Measurements from ENCODE around the gene SERPINB10.

SERPINB10 gene

DNA sequence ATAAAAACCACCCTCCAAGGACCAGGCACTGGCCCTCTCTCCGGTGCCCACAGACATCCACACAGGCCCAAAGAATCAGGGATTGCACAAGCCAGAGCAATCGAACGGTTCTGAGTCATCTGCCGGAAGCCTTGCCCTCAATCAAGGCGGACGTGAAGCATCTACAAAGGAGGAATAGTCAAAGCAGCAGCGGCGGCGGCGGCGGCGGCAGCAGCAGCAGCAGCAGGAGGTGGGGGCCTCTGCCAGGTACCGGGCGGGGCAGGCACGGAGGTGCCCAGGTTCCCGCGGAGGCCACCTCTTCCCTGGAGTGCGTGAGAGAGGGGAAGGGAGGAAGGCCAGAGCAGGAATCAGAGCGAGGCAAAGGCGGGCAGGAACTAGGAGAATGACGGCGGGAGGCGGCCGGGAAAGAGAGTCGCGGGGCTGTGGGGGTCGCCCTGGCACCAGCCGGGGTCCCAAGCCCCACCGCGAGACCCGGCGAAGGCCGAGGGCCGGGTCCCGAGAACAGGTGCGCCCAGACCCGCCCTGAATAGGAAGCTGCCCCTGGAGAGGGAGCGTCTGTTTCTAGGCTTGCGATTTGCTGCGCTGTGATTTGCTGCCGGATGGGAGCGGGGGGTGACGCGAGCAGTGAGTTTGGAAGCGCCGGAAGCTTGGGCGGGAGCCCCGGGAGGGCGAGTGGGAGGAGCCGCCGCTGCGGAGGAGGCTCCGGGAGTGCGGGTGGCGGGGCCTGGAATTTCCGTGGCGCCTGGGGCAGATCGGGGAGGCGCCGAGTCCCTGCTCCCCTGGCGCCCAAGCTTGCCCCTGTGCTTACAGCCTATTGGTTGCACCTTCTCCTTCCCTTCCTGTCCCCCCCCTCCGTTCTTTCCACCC lies 62.4 kb downstream of the SERPINB10 start, which contains the start of gene SERPINB8:
TSS of gene SERPINB8 (plus strand) at position 140 of the 867 bp plus-strand sequence. CDS start 8,228 bp downstream, outside the sequence.
- peak within 1 kb of the TSS; percentile 66 for H3K4me3 ChIP-seq
- in situ Hi-C loops (cut with MboI; ENCODE audit: low sequenced_read_pairs) = no loop called here
- no peaks in the 10 kb centered on the region for H3K27me3 ChIP-seq (ENCODE audit: low read depth)
- H3K4me1 ChIP-seq = peaks cover 4% of the 10 kb centered on the region
- H3K9me3 ChIP-seq = no peaks in the 10 kb centered on the region
- DNase-seq (ENCODE audit: low spot score in 2 of 2) = peak; percentile 88 to 93
- no peaks in the 10 kb centered on the region for H3K36me3 ChIP-seq (replicated peaks)

DNA sequence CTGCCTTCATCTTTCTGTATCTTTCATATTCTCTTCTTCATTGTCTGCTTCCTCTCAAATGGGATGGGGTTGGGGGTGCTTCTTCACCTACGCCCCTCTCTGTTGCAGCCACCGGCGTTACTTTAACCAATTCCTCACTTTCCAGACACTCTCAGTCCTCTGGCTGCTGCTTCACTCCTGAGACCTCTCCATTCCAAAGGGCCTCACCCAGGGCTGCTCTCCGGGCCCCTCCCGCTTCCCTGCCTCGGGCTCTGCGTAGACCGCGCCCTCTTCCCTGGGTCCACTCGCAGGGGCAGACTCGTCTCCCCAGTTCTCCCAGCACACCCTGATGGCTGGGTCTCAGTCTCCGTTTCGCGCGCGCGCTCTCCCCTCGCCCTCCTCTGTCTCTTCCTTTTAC lies 63.0 kb downstream of the SERPINB10 start:
- Histone ChIP-seq H3K4me3 (peak overlapping the region; percentile 66), H3K9me3 (no peaks in the 10 kb centered on the region), H3K27me3 (ENCODE audit: low read depth) (no peaks in the 10 kb centered on the region), H3K36me3 (replicated peaks) (no peaks in the 10 kb centered on the region), H3K4me1 (peaks cover 4% of the 10 kb centered on the region)
- peak in 1 of 2 experiments; percentile 28 for DNase-seq (ENCODE audit: low spot score in 2 of 2)
- in situ Hi-C loops (cut with MboI; ENCODE audit: low sequenced_read_pairs) = no loop called here

DNA sequence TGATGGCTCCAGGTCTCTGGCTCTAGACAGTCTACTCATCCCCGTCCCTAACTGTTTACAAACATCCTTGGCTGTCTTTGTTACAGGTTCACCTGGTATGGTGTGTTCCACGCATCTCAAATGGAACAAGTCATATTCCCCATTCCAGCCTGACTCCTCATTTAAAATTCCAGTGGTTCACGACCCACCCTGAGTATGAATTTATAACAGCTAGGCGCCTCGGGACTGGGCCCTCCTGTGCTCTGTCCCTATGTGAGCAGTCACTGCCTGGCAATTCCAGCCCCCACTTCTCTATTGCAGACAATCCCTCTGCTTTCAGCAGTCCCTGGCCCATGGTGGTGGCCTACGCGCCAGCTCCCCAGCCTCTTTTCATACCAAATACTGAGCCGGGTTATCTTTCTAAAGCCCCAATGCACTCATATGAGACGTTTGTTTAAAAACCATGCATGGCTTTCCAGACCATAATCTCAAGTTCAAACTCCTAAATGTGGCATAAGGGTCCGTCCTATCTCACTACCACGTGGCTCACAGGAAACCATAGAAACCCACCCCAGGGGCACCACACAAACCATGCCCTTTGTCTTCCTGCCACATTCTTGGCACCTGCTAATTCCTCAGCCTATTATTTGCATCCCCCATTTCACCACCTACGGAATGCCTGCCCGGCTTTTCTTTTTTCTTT lies 63.7 kb downstream of the SERPINB10 start:
- H3K4me3 ChIP-seq = no peak overlapping the region
- H3K27me3 ChIP-seq (ENCODE audit: low read depth) = no peaks in the 10 kb centered on the region
- peaks cover 4% of the 10 kb centered on the region for H3K4me1 ChIP-seq
- no peak for DNase-seq (ENCODE audit: low spot score in 2 of 2)
- no peaks in the 10 kb centered on the region for H3K9me3 ChIP-seq
- no peaks in the 10 kb centered on the region for H3K36me3 ChIP-seq (replicated peaks)
- in situ Hi-C loops (cut with MboI; ENCODE audit: low sequenced_read_pairs) = no loop called here

DNA sequence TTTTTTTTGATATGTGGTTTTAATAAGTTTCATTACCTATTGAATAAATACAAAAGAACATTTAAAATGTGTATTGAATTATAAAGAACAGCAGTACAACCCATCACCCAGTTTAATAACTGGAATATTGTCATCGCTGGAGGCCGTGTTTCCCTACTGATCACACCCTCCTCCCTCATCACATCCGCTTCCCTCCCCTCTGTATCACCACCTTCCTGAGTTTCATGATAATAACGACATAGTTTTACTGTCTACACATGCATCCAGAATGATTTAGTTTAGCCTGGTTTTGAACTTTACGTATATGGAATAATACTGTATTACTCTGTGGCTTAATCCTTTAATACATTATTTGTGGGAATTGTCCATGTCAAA lies 64.2 kb downstream of the SERPINB10 start:
- Histone ChIP-seq H3K27me3 (ENCODE audit: low read depth) (no peaks in the 10 kb centered on the region), H3K4me1 (peaks cover 6% of the 10 kb centered on the region), H3K9me3 (no peaks in the 10 kb centered on the region), H3K4me3 (no peak overlapping the region), H3K36me3 (replicated peaks) (no peaks in the 10 kb centered on the region)
- in situ Hi-C loops (cut with MboI; ENCODE audit: low sequenced_read_pairs) = no loop called here
- no peak for DNase-seq (ENCODE audit: low spot score in 2 of 2)

DNA sequence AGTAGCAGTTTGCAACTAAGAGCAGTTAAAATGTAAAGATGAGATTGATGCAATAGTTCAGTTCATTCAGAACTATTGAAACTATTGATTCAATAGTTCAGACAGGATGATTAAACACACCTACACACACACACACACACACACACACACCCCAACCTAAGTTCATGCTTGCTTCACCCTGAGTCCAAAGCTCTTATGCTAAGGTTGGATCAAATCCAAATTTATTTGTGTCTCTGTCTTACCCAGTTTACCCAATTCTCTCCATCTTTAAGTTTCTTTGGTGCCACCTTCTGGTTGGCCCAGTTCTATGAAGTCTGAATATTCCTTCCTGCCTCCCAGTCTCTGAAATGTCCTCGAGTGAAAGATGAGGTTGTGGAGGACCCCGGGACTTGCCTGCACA lies 67.2 kb downstream of the SERPINB10 start:
- no peaks in the 10 kb centered on the region for H3K9me3 ChIP-seq
- no peak for DNase-seq (ENCODE audit: low spot score in 2 of 2)
- H3K27me3 ChIP-seq (ENCODE audit: low read depth) = no peaks in the 10 kb centered on the region
- in situ Hi-C loops (cut with MboI; ENCODE audit: low sequenced_read_pairs) = no loop called here
- peaks cover 2% of the 10 kb centered on the region; the same call in 1 of the 2 replicates for H3K4me1 ChIP-seq
- H3K36me3 ChIP-seq (replicated peaks) = no peaks in the 10 kb centered on the region
- H3K4me3 ChIP-seq = no peak overlapping the region

DNA sequence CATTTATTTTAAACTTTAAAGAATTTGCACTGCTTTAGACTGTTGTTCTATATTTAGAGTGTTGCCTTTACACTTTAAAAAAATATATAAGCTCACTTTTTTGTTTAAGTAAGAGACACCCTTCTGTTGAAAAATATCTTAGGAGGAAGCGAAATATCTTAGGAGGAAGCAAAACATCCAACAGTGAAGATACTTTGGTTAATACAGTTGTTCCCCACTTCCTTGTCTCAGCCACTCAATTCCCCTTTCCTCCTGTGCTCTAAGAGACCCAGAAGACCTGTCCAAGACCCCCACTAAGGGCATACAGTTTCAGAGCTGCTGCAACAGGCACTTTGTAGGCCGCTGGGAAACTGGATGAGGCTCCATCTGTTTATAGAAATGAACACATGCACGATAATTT lies 67.9 kb downstream of the SERPINB10 start:
- DNase-seq (ENCODE audit: low spot score in 2 of 2) = no peak
- Histone ChIP-seq H3K9me3 (no peaks in the 10 kb centered on the region), H3K4me3 (no peak overlapping the region), H3K36me3 (replicated peaks) (no peaks in the 10 kb centered on the region), H3K27me3 (ENCODE audit: low read depth) (no peaks in the 10 kb centered on the region), H3K4me1 (peaks cover 2% of the 10 kb centered on the region; the same call in 1 of the 2 replicates)
- in situ Hi-C loops (cut with MboI; ENCODE audit: low sequenced_read_pairs) = no loop called here

DNA sequence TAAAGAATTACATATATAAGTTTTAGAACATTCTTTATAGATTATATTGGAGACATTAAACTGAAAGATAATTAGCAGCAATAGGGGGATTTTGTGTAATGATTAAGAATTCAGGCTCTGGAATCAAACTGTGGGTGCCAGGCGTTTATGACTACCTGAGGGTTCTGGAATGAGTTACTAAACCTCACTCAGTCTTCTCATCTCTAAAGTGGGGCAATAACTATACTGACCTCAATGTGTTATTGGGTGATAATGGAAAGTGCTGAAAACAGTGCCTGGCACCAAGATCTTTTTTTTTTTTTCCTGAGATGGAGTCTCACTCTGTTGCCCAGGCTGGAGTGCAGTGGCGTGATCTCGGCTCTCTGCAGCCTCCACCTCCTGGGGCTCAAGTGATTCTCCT lies 69.3 kb downstream of the SERPINB10 start:
- Histone ChIP-seq H3K4me3 (no peak overlapping the region), H3K4me1 (peaks cover 2% of the 10 kb centered on the region; the same call in 1 of the 2 replicates), H3K36me3 (replicated peaks) (no peaks in the 10 kb centered on the region), H3K9me3 (no peaks in the 10 kb centered on the region), H3K27me3 (ENCODE audit: low read depth) (no peaks in the 10 kb centered on the region)
- DNase-seq (ENCODE audit: low spot score in 2 of 2) = no peak
- in situ Hi-C loops (cut with MboI; ENCODE audit: low sequenced_read_pairs) = no loop called here

DNA sequence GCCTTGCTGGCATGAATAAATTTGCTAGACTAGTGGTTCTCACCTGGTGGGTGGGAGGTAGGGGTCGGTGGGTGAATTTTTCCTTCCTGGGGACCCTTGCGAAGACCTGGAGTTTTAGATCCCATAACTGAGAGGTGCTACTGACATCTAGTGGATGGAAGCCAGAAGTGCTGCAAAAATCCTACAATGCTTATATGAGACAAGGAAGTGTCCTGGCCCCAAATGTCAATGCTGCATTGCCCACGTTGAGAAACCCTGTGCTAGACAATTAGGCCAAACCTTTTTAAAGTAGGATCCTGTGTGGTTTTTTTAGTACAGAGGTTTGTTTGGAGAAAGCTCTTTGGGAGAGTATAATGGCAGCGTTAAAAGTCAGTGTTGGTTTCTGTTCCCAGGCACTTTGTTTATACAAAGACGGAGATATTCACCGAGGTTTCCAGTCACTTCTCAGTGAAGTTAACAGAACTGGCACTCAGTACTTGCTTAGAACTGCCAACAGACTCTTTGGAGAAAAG lies 71.7 kb downstream of the SERPINB10 start:
- Histone ChIP-seq H3K4me1 (peaks cover 2% of the 10 kb centered on the region; the same call in 1 of the 2 replicates), H3K4me3 (no peak overlapping the region), H3K36me3 (replicated peaks) (no peaks in the 10 kb centered on the region), H3K9me3 (no peaks in the 10 kb centered on the region), H3K27me3 (ENCODE audit: low read depth) (no peaks in the 10 kb centered on the region)
- in situ Hi-C loops (cut with MboI; ENCODE audit: low sequenced_read_pairs) = no loop called here
- DNase-seq (ENCODE audit: low spot score in 2 of 2) = peak; percentile 47 to 68

DNA sequence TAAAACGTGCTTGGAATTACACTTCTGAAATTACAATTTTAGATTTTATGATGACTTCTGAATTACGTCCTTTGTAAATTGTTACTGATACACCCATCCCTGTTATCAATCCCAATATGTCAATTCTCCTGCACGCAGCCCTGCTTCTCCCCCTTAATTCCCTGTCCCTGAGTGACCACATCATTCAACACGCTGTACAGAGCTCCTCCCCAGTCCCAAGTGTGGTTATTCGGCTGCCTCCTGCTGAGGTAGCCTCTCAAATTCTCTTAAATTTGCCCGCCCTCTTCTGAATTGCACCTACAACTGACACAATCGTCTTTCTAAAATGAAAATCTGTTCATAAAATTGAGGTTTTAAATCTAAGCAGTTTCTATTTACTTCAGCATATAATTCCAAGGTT lies 72.3 kb downstream of the SERPINB10 start:
- peaks cover 2% of the 10 kb centered on the region; the same call in 1 of the 2 replicates for H3K4me1 ChIP-seq
- in situ Hi-C loops (cut with MboI; ENCODE audit: low sequenced_read_pairs) = no loop called here
- no peak overlapping the region for H3K4me3 ChIP-seq
- no peaks in the 10 kb centered on the region for H3K36me3 ChIP-seq (replicated peaks)
- no peaks in the 10 kb centered on the region for H3K27me3 ChIP-seq (ENCODE audit: low read depth)
- DNase-seq (ENCODE audit: low spot score in 2 of 2) = no peak
- no peaks in the 10 kb centered on the region for H3K9me3 ChIP-seq

DNA sequence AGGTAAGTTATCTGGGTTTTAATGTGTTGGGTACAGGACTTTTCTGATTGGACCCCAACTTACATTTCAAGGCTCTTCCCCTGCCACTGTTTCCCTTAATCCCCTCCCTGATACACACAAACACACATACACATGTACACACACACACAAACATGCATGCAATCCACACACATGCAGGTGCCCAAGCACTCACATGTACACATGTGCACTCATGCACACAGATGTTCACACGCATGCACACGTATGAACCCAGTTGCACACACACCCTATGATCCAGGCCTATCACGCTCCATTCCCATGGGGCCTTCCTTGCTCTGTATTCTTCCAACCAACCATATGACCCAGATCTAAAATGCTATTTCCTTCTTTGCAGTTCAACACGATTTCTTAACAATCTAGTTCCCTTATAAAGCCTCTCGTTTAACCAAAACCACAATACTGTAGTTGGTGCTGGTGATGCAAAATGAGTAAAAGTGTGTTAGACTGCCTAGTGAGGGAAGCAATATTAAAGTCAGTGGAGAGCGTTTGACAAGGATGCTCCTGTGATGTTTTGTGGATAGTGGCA lies 73.2 kb downstream of the SERPINB10 start:
- Histone ChIP-seq H3K9me3 (no peaks in the 10 kb centered on the region), H3K4me1 (peaks cover 2% of the 10 kb centered on the region; the same call in 1 of the 2 replicates), H3K4me3 (no peak overlapping the region), H3K27me3 (ENCODE audit: low read depth) (no peaks in the 10 kb centered on the region), H3K36me3 (replicated peaks) (no peaks in the 10 kb centered on the region)
- DNase-seq (ENCODE audit: low spot score in 2 of 2) = no peak
- in situ Hi-C loops (cut with MboI; ENCODE audit: low sequenced_read_pairs) = no loop called here

DNA sequence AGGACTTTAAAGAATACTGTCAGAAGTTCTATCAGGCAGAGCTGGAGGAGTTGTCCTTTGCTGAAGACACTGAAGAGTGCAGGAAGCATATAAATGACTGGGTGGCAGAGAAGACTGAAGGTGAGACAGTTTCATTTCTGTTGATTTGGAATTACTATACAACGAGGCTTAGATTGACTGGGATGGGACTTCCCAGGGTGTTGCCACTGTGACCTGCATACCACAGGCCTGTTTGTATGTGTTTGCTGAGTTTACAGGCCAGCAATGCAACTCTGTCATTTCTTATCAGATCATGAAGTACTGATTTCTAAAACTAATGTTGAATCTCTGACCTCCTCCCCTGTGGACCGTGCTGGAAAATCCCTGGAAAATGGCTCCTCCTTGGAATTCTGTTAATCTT lies 74.0 kb downstream of the SERPINB10 start:
- Histone ChIP-seq H3K4me1 (no peaks in the 10 kb centered on the region), H3K36me3 (replicated peaks) (no peaks in the 10 kb centered on the region), H3K9me3 (no peaks in the 10 kb centered on the region), H3K27me3 (ENCODE audit: low read depth) (no peaks in the 10 kb centered on the region), H3K4me3 (no peak overlapping the region)
- in situ Hi-C loops (cut with MboI; ENCODE audit: low sequenced_read_pairs) = no loop called here
- DNase-seq (ENCODE audit: low spot score in 2 of 2) = no peak

DNA sequence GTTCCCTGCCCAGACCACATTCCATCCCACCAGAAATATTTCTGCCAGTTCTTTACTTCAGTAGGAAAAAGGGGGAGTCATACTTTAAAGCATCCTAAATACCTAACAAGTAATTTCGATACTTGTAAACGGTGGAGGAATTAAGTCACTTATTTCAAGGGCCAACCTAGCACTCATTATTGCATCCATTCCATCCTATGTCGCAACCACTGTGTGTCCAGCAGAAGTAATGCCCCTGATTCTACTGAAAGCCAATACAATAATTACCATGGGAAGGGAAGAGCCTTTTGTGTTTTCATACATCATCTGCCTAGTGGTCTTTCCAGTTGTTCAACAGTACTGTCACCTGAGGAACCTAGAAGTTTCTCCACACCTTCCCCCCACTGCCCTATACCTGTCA lies 74.6 kb downstream of the SERPINB10 start:
- Histone ChIP-seq H3K36me3 (replicated peaks) (no peaks in the 10 kb centered on the region), H3K4me1 (no peaks in the 10 kb centered on the region), H3K4me3 (no peak overlapping the region), H3K9me3 (no peaks in the 10 kb centered on the region), H3K27me3 (ENCODE audit: low read depth) (no peaks in the 10 kb centered on the region)
- in situ Hi-C loops (cut with MboI; ENCODE audit: low sequenced_read_pairs) = no loop called here
- DNase-seq (ENCODE audit: low spot score in 2 of 2) = no peak
